ENCODE results near the gene MAD1L1. TPM values are rescaled to one million over a fixed set of nuclear protein-coding genes. Genes with fewer than 3 reads are reported as not detected.

MAD1L1 gene
- total and polyA plus RNA-seq, 2 of the 8 experiments (the other 6 are each of a cell fraction or from before 2014, with no cell fraction given) = 40.4 to 44.6 TPM

DNA sequence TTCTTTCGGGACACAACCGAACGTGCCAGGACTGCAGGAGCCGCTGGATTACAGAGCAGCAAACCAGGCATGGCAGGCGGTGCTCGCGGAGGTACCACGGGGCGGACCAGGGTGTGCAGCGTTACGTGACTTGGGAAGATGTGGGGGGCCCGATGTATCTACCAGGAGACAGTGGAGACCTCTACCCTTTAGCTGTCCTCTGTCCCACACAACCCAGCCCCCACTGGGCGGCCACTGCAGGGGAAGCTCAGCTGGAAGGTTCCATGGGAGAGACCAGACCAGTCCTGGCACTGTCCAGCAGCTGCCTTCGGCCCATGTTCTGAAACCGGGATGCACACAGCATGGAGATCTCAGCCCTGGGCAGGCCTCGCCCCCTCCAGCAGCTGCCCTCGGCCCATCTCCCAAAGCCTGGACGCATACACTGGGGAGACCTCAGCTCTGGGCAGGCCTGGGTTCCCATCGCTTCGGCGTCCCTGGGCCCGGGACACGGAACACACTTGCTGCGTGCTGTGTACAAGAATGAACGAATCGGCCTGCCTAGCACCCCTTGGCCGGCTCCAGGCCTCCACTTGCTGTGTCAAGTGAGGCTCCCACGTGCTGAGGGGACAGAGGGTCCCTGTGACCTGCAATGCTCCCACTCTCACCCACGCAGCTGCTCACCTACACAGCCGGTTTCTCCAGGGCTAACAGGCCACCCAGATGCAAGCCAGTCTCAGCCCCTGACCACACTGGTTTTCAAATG, 385.3 kb downstream of the MAD1L1 start:
- H3K18ac ChIP-seq (ENCODE audit: extremely low read depth, low read length) = no peak overlapping the region
- no peaks in the 10 kb centered on the region for H3K23me2 ChIP-seq (ENCODE audit: low read depth, low read length)
- no peaks in the 10 kb centered on the region; a peak in 1 of 8 replicates for H3K36me3 ChIP-seq (ENCODE audit: control insufficient read depth in 2 of 4, insufficient read depth in 4 of 4, low read length in 3 of 4)
- no peaks in the 10 kb centered on the region; the same call in 1 of the 2 replicates for H3K79me1 ChIP-seq (ENCODE audit: low read depth, low read length)
- H3K14ac ChIP-seq (ENCODE audit: insufficient read length) = no peak overlapping the region
- 89% methylated on average over 24 of the region's 30 CpGs; no CpG with 5 or more reads in 1 of the 2 experiments for WGBS, 2 experiments (ENCODE audit: extremely low coverage in 1 of 2, insufficient coverage in 1 of 2, insufficient read length in 1 of 2, insufficient replicate concordance in 2 of 2, low coverage in 1 of 2, low lambda C conversion rate in 2 of 2, missing lambda C conversion rate in 1 of 2)
- H3K9me3 ChIP-seq (ENCODE audit: insufficient read depth in 2 of 2, low read depth in 1 of 2, low read length in 1 of 2) = no peaks in the 10 kb centered on the region
- H2BK5ac ChIP-seq (ENCODE audit: low read depth, low read length) = no peak overlapping the region; the same call in 1 of the 2 replicates
- H3K56ac ChIP-seq (replicated peaks; ENCODE audit: insufficient read length, low read depth, low read length) = no peak overlapping the region
- no peak overlapping the region for H4K91ac ChIP-seq (replicated peaks; ENCODE audit: insufficient read length, low read length)
- H4K5ac ChIP-seq (ENCODE audit: insufficient read length, low read depth, low read length) = no peak overlapping the region
- H2BK120ac ChIP-seq (replicated peaks; ENCODE audit: low read depth, low read length) = no peak overlapping the region
- TF ChIP-seq YY1 (IDR thresholded peaks at IDR 0.05; ENCODE audit: low read depth, low read length) (no peak), KDM5A (IDR thresholded peaks at IDR 0.05; ENCODE audit: low read length) (no peak), TCF12 (IDR thresholded peaks at IDR 0.05; ENCODE audit: low read depth, low read length) (no peak), TAF7 (optimal IDR thresholded peaks at IDR 0.05; ENCODE audit: borderline replicate concordance, low read depth, low read length) (no peak), SP2 (IDR thresholded peaks at IDR 0.05; ENCODE audit: low read length) (no peak)
- POLR2A ChIA-PET (ENCODE audit: partially characterized antibody) = interaction anchor here (0.6 kb wide), 1 partner anchor 37 kb away, joined by 3 read pairs; no protein-coding TSS in a partner anchor
- no peak overlapping the region for H2AFZ ChIP-seq (ENCODE audit: low read length)
- H3K23ac ChIP-seq (ENCODE audit: insufficient read length) = no peak overlapping the region
- H3K4ac ChIP-seq (replicated peaks; ENCODE audit: insufficient read length, low read depth, low read length) = no peak overlapping the region
- FAIRE-seq = no peak
- no peak overlapping the region for H4K8ac ChIP-seq (ENCODE audit: extremely low read depth, insufficient read depth, low read length)
- H2BK20ac ChIP-seq (ENCODE audit: low read length) = no peak overlapping the region
- DNase-seq (ENCODE audit: low read depth in 1 of 2, low spot score in 2 of 2) = no peak
- no peaks in the 10 kb centered on the region; a peak in 1 of 7 replicates for H3K4me1 ChIP-seq (replicated peaks in 1 of 4; ENCODE audit: control insufficient read depth in 3 of 4, insufficient read depth in 4 of 4, low read length in 3 of 4)
- no peaks in the 10 kb centered on the region for H3K27me3 ChIP-seq (replicated peaks in 1 of 4; ENCODE audit: control insufficient read depth in 3 of 4, extremely low read depth in 1 of 4, insufficient read depth in 3 of 4, low read length in 3 of 4)
- no peak overlapping the region for H3K9ac ChIP-seq (replicated peaks in 1 of 4; ENCODE audit: extremely low read depth in 1 of 4, low read depth in 3 of 4, low read length in 3 of 4)
- H4K20me1 ChIP-seq (replicated peaks in 1 of 2; ENCODE audit: control insufficient read depth in 1 of 2, insufficient read depth in 2 of 2, low read length in 2 of 2) = peaks cover 4 to 5% of the 10 kb centered on the region in 2 experiments
- H2BK12ac ChIP-seq (ENCODE audit: low read depth, low read length) = no peak overlapping the region
- H3K4me3 ChIP-seq (ENCODE audit: extremely low read depth in 1 of 4, insufficient read depth in 2 of 4, low read depth in 3 of 4, low read length in 4 of 4) = no peak overlapping the region
- H2AK5ac ChIP-seq (ENCODE audit: low read depth, low read length) = no peak overlapping the region
- no peak overlapping the region for H3K4me2 ChIP-seq (ENCODE audit: insufficient read depth in 1 of 2, low read depth in 2 of 2, low read length in 2 of 2)
- CTCF ChIA-PET (ENCODE audit: partially characterized antibody) = interaction anchor here (0.8 kb wide), 1 partner anchor 11 kb away, joined by 3 read pairs; no protein-coding TSS in a partner anchor
- no peaks in the 10 kb centered on the region for H3K79me2 ChIP-seq (ENCODE audit: control insufficient read depth in 1 of 2, insufficient read depth in 2 of 2, low read length in 2 of 2)
- H2BK15ac ChIP-seq (ENCODE audit: low read length) = no peak overlapping the region
- H3K27ac ChIP-seq (ENCODE audit: low read depth, low read length) = no peak overlapping the region
